Mammary epithelial cell (primary cell): Measurements from ENCODE around the gene NLGN1.

Experiments used
- CTCF ChIP-seq, 2 donors: IDR thresholded peaks in 1 of 2; conservative IDR thresholded peaks in 1 of 2; 2 replicates each; pipeline ENCODE4 v1.5.1; 2011 to 2012; ENCODE audit warnings: inconsistent platforms in 2 of 2, low read length in 2 of 2, mild to moderate bottlenecking in 2 of 2, control low read depth in 1 of 2, low read depth in 1 of 2; ENCODE audit not compliant: insufficient read depth in 1 of 2; ENCODE audit errors: extremely low read depth in 1 of 2
- EZH2 ChIP-seq: IDR thresholded peaks from 2 replicates; pipeline ENCODE4 v1.6.1; 2012; ENCODE audit warnings: low read length, inconsistent platforms, borderline replicate concordance

GRCh38 chr3:173933113-173933512 is 535.6 kb downstream of the NLGN1 start:
- no peak for TF ChIP-seq CTCF (conservative IDR thresholded peaks at IDR 0.05 in 1 of 2, IDR thresholded peaks at IDR 0.05 in 1 of 2; ENCODE audit: extremely low read depth in 1 of 2, insufficient read depth in 1 of 2, low read depth in 1 of 2, low read length in 2 of 2)
- TF ChIP-seq EZH2: no peak
